ENCODE data around the gene CEP164. TPM values are rescaled to one million over a fixed set of nuclear protein-coding genes. Genes with fewer than 3 reads are reported as not detected.

The CEP164 gene
- total RNA-seq, 2 experiments from 2014 or later = 33.0 to 36.7 TPM

DNA sequence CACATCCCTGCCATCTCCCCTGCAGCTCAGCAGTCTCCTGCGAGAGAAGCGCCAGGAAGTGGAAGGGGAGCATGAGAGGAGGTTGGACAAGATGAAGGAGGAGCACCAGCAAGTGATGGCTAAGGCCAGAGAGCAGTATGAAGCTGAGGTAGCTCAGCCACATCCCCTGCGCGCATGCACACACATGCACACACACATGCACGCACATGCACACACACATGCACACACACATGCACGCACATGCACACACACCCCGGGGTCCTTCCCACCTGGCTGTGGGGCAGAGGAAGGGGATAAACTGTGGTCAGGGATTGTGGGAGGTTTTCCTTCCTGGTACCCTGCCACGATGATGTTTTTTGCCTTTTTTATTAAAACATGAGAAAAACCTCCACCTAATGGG lies 65.3 kb downstream of the CEP164 start:
- Histone ChIP-seq H3K9me3 (ENCODE audit: control insufficient read depth in 1 of 2, insufficient read depth in 1 of 2, low read length in 2 of 2) (peaks cover 0 to 8% of the 10 kb centered on the region in 2 experiments), H3K27me3 (ENCODE audit: control insufficient read depth in 1 of 2, insufficient read depth in 2 of 2, low read length in 2 of 2) (no peaks in the 10 kb centered on the region), H3K27ac (ENCODE audit: low read depth in 1 of 2, low read length in 2 of 2) (no peak overlapping the region), H3K36me3 (ENCODE audit: insufficient read depth, low read length) (peaks cover 78% of the 10 kb centered on the region), H3K4me3 (ENCODE audit: low read length) (no peak overlapping the region), H3K4me1 (ENCODE audit: insufficient read depth, low read length) (no peaks in the 10 kb centered on the region)
- Mint-ChIP-seq H3K9me3 (peaks cover 2% of the 10 kb centered on the region), H3K27me3 (no peaks in the 10 kb centered on the region), H3K27ac (no peak overlapping the region), H3K4me3 (no peak overlapping the region), H3K36me3 (ENCODE audit: low read depth) (peaks cover 92% of the 10 kb centered on the region), H3K4me1 (ENCODE audit: low read depth) (no peaks in the 10 kb centered on the region)
- DNase-seq = no peak
- ChIA-PET CTCF (no interaction called here), POLR2A (no interaction called here)
- no peak for ATAC-seq (ENCODE audit: poor library complexity)
- TF ChIP-seq, protein P1, sequence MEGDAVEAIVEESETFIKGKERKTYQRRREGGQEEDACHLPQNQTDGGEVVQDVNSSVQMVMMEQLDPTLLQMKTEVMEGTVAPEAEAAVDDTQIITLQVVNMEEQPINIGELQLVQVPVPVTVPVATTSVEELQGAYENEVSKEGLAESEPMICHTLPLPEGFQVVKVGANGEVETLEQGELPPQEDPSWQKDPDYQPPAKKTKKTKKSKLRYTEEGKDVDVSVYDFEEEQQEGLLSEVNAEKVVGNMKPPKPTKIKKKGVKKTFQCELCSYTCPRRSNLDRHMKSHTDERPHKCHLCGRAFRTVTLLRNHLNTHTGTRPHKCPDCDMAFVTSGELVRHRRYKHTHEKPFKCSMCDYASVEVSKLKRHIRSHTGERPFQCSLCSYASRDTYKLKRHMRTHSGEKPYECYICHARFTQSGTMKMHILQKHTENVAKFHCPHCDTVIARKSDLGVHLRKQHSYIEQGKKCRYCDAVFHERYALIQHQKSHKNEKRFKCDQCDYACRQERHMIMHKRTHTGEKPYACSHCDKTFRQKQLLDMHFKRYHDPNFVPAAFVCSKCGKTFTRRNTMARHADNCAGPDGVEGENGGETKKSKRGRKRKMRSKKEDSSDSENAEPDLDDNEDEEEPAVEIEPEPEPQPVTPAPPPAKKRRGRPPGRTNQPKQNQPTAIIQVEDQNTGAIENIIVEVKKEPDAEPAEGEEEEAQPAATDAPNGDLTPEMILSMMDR (IDR thresholded peaks at IDR 0.05) = no peak
- intact Hi-C loops (cut with DNase I, micrococcal nuclease) = no loop called here

DNA sequence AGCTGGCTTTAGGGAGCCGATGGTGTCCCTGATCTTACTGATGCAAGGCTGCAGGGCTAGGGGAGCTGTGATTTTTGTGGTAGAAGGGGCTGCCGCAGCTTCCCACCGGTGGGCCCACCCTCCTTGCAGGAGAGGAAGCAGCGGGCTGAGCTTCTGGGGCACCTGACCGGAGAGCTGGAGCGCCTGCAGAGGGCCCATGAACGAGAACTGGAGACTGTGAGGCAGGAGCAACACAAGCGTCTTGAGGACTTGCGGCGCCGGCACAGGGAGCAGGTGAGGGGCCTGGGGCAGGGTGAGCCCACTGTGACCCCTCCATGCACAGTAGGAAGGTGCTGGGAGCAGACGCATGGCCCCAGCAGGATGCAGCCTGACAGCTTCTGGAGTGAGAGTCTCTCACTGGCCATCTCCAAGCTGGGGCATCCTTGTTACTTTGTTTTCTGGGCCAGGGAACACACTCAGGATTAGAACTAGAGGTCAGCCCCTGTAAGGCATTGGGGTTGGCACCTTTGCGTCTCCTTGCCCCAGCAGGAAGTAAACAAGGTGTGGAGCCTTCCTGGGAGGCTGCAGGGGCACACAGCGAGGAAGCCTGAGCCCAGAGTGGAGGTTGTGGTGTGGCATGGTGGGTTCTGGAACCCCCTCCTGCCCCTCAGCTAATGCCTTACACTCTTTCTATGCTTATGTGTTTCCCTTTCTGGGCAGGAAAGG lies 66.7 kb downstream of the CEP164 start:
- no peaks in the 10 kb centered on the region for H3K4me1 ChIP-seq (ENCODE audit: insufficient read depth, low read length)
- H3K27ac Mint-ChIP-seq = no peak overlapping the region
- H3K36me3 Mint-ChIP-seq (ENCODE audit: low read depth) = peaks cover 95% of the 10 kb centered on the region
- DNase-seq (no peak), ATAC-seq (ENCODE audit: poor library complexity) (no peak)
- H3K27me3 Mint-ChIP-seq = no peaks in the 10 kb centered on the region
- no peaks in the 10 kb centered on the region for H3K27me3 ChIP-seq (ENCODE audit: control insufficient read depth in 1 of 2, insufficient read depth in 2 of 2, low read length in 2 of 2)
- ChIA-PET POLR2A (no interaction called here), CTCF (no interaction called here)
- no peak overlapping the region for H3K4me3 ChIP-seq (ENCODE audit: low read length)
- H3K9me3 Mint-ChIP-seq = peaks cover 6% of the 10 kb centered on the region
- H3K9me3 ChIP-seq (ENCODE audit: control insufficient read depth in 1 of 2, insufficient read depth in 1 of 2, low read length in 2 of 2) = peaks cover 7 to 16% of the 10 kb centered on the region in 2 experiments
- no peak overlapping the region for H3K4me3 Mint-ChIP-seq
- intact Hi-C loops (cut with DNase I, micrococcal nuclease) = no loop called here
- no peaks in the 10 kb centered on the region for H3K4me1 Mint-ChIP-seq (ENCODE audit: low read depth)
- peaks cover 79% of the 10 kb centered on the region for H3K36me3 ChIP-seq (ENCODE audit: insufficient read depth, low read length)
- H3K27ac ChIP-seq (ENCODE audit: low read depth in 1 of 2, low read length in 2 of 2) = no peak overlapping the region
- TF ChIP-seq, protein P1 (IDR thresholded peaks at IDR 0.05) = no peak

- peaks cover 75% of the 10 kb centered on the region for H3K36me3 ChIP-seq (ENCODE audit: insufficient read depth, low read length)
- H3K9me3 ChIP-seq (ENCODE audit: control insufficient read depth in 1 of 2, insufficient read depth in 1 of 2, low read length in 2 of 2) = peaks cover 7 to 16% of the 10 kb centered on the region in 2 experiments
- H3K27me3 ChIP-seq (ENCODE audit: control insufficient read depth in 1 of 2, insufficient read depth in 2 of 2, low read length in 2 of 2) = no peaks in the 10 kb centered on the region
- peaks cover 98% of the 10 kb centered on the region for H3K36me3 Mint-ChIP-seq (ENCODE audit: low read depth)
- H3K4me3 ChIP-seq (ENCODE audit: low read length) = no peak overlapping the region
- no peak overlapping the region for H3K4me3 Mint-ChIP-seq
- TF ChIP-seq, protein P1 (IDR thresholded peaks at IDR 0.05) = no peak
- intact Hi-C loops (cut with DNase I, micrococcal nuclease) = no loop called here
- H3K4me1 ChIP-seq (ENCODE audit: insufficient read depth, low read length) = no peaks in the 10 kb centered on the region
- peaks cover 6% of the 10 kb centered on the region for H3K9me3 Mint-ChIP-seq
- ChIA-PET POLR2A (no interaction called here), CTCF (no interaction called here)
- no peak overlapping the region for H3K27ac ChIP-seq (ENCODE audit: low read depth in 1 of 2, low read length in 2 of 2)
- H3K27ac Mint-ChIP-seq = no peak overlapping the region
- H3K27me3 Mint-ChIP-seq = no peaks in the 10 kb centered on the region
- no peak for DNase-seq
- ATAC-seq (ENCODE audit: poor library complexity) = no peak
- no peaks in the 10 kb centered on the region for H3K4me1 Mint-ChIP-seq (ENCODE audit: low read depth)
Measured at GRCh38 chr11:117395476-117395875, 67.8 kb downstream of the CEP164 start.
